Posterior cingulate gyrus (tissue), 11 donors: Measurements from ENCODE around the gene TTC28.
"Not testable (repeated sequence)": the region's sequence is repeated elsewhere in the genome, so short reads cannot be mapped to it uniquely, and the experiment has no call there.

Source experiments
- DNase-seq, 10 donors: peaks; one replicate each; pipeline versions ENCODE4 v3.0.0 to v3.0.0-alpha.2; 2020 to 2021; ENCODE audit warnings: mixed read lengths in 3 of 10
- intact Hi-C: fragments of 100-400 bp; cut with DNase I; formaldehyde crosslinking; loops from one replicate; pipeline ENCODE4 v1.15.1; 2023

The TTC28 gene

GRCh38 chr22:28609921-28610320, 69.7 kb downstream of the TTC28 start:
- DNase-seq = no peak
- intact Hi-C loops = no loop called here

- no peak for DNase-seq
- intact Hi-C loops = no loop called here
Observed at GRCh38 chr22:28608546-28608945, 71.1 kb downstream of the TTC28 start.

GRCh38 chr22:28607795-28608194, 71.8 kb downstream of the TTC28 start:
- no peak for DNase-seq
- intact Hi-C loops = no loop called here

- DNase-seq = no peak
- intact Hi-C loops = loop anchor here (5.0 kb wide), 1 partner anchor 437 kb away; no protein-coding TSS in a partner anchor
Observed at GRCh38 chr22:28604966-28605761, 74.5 kb downstream of the TTC28 start.

- intact Hi-C loops = loop anchor here (5.0 kb wide), 1 partner anchor 440 kb away; no protein-coding TSS in a partner anchor
- no peak for DNase-seq
Observed at GRCh38 chr22:28601915-28602314, 77.7 kb downstream of the TTC28 start.

- no peak for DNase-seq
- intact Hi-C loops = loop anchor here (1.0 to 5.0 kb wide), 3 partner anchors 229 to 645 kb away; no protein-coding TSS in a partner anchor
Observed at GRCh38 chr22:28600546-28601143, 79.0 kb downstream of the TTC28 start.

GRCh38 chr22:28599693-28600092, 79.9 kb downstream of the TTC28 start:
- intact Hi-C loops = loop anchor here (1.0 to 5.0 kb wide), 3 partner anchors 230 to 646 kb away; no protein-coding TSS in a partner anchor
- no peak for DNase-seq

- intact Hi-C loops = no loop called here
- no peak for DNase-seq
Observed at GRCh38 chr22:28597665-28598064, 82.0 kb downstream of the TTC28 start.

GRCh38 chr22:28594797-28595462, 84.7 kb downstream of the TTC28 start:
- DNase-seq = no peak
- intact Hi-C loops = loop anchor here (1.0 to 2.0 kb wide), 3 partner anchors 152 to 575 kb away; no protein-coding TSS in a partner anchor

- no peak for DNase-seq
- intact Hi-C loops = loop anchor here (1.0 to 2.0 kb wide), 3 partner anchors 151 to 574 kb away; no protein-coding TSS in a partner anchor
Observed at GRCh38 chr22:28594076-28594796, 85.4 kb downstream of the TTC28 start.

- no peak for DNase-seq
- intact Hi-C loops = no loop called here
Observed at GRCh38 chr22:28593299-28593698, 86.3 kb downstream of the TTC28 start.

- intact Hi-C loops = no loop called here
Observed at GRCh38 chr22:28589102-28589750, 90.4 kb downstream of the TTC28 start.

GRCh38 chr22:28585324-28585723, 94.3 kb downstream of the TTC28 start:
- intact Hi-C loops = no loop called here
- peak in 1 of 10 donors; percentile 43 for DNase-seq

More at GRCh38 chr22:28589102-28589750, 90.4 kb downstream of the TTC28 start:
- DNase-seq = no peak

GRCh38 chr22:28582806-28583205, 96.8 kb downstream of the TTC28 start:
- intact Hi-C loops = no loop called here
- DNase-seq = peak in 1 of 10 donors; percentile 64

GRCh38 chr22:28581016-28581415, 98.6 kb downstream of the TTC28 start:
- intact Hi-C loops = no loop called here

GRCh38 chr22:28576162-28576561, 103.5 kb downstream of the TTC28 start:
- DNase-seq = no peak
- intact Hi-C loops = no loop called here

More at GRCh38 chr22:28581016-28581415, 98.6 kb downstream of the TTC28 start:
- no peak for DNase-seq

- intact Hi-C loops = no loop called here
- DNase-seq = no peak
Observed at GRCh38 chr22:28574159-28574788, 105.4 kb downstream of the TTC28 start.

- DNase-seq = no peak
Observed at GRCh38 chr22:28570696-28571373, 108.8 kb downstream of the TTC28 start.

GRCh38 chr22:28568974-28569373, 110.7 kb downstream of the TTC28 start:
- DNase-seq, intact Hi-C loops: not testable (repeated sequence)

More at GRCh38 chr22:28570696-28571373, 108.8 kb downstream of the TTC28 start:
- intact Hi-C loops = no loop called here
